H9 (cell line): ENCODE results near the gene FAM193B. TPM values are rescaled to one million over a fixed set of nuclear protein-coding genes. Genes with fewer than 3 reads are reported as not detected.

ENCODE experiments used
- DNase-seq: peaks from one replicate; pipeline ENCODE4 v3.0.0-alpha.2; 2017
- H2AFZ ChIP-seq: one replicate; pipeline ENCODE4 v1.6.1; 2013; ENCODE audit warnings: mild to moderate bottlenecking, low read length, control low read depth, moderate library complexity
- H2AK5ac ChIP-seq: 2 replicates; pipeline ENCODE4 v1.6.1; 2013; ENCODE audit warnings: low read length, control low read depth, mixed read lengths; ENCODE audit not compliant: insufficient read length
- H2BK120ac ChIP-seq: one replicate; pipeline ENCODE4 v1.6.1; 2013; ENCODE audit warnings: low read depth, mild to moderate bottlenecking, low read length, control low read depth, inconsistent platforms; ENCODE audit not compliant: poor library complexity, severe bottlenecking
- H2BK12ac ChIP-seq: 2 replicates; pipeline ENCODE4 v1.6.1; 2013; ENCODE audit warnings: low read length, control low read depth, mixed read lengths, low read depth; ENCODE audit not compliant: insufficient read length
- H2BK15ac ChIP-seq: 2 replicates; pipeline ENCODE4 v1.6.1; 2013; ENCODE audit warnings: low read depth, low read length, control low read depth
- H2BK20ac ChIP-seq: one replicate; pipeline ENCODE4 v1.6.1; 2013; ENCODE audit warnings: low read depth, mild to moderate bottlenecking, low read length, control low read depth, inconsistent platforms; ENCODE audit not compliant: poor library complexity, severe bottlenecking
- H2BK5ac ChIP-seq: 2 replicates; pipeline ENCODE4 v1.6.1; 2013; ENCODE audit warnings: low read length, control low read depth, mixed read lengths; ENCODE audit not compliant: insufficient read length
- H3K14ac ChIP-seq: 2 replicates; pipeline ENCODE4 v1.6.1; 2013; ENCODE audit warnings: low read length, control low read depth; ENCODE audit not compliant: insufficient read depth
- H3K18ac ChIP-seq: 2 replicates; pipeline ENCODE4 v1.6.1; 2013; ENCODE audit warnings: low read depth, mild to moderate bottlenecking, mixed read lengths, low read length, control low read depth; ENCODE audit not compliant: insufficient read length
- H3K23ac ChIP-seq: 2 replicates; pipeline ENCODE4 v1.6.1; 2013; ENCODE audit warnings: low read length, control low read depth, mixed read lengths, low read depth; ENCODE audit not compliant: insufficient read length
- H3K23me2 ChIP-seq: 2 replicates; pipeline ENCODE4 v1.6.1; 2013; ENCODE audit warnings: low read depth, mild to moderate bottlenecking, mixed read lengths, low read length, control low read depth; ENCODE audit not compliant: insufficient read length, poor library complexity, severe bottlenecking
- H3K27ac ChIP-seq: 2 replicates; pipeline ENCODE4 v1.5.1; 2013; ENCODE audit warnings: low read length, control low read depth, mixed read lengths, low read depth; ENCODE audit not compliant: insufficient read length
- H3K27me3 ChIP-seq: 2 replicates; pipeline ENCODE4 v1.6.1; 2013; ENCODE audit warnings: low read length, control low read depth, inconsistent platforms; ENCODE audit not compliant: insufficient read depth
- H3K4ac ChIP-seq: 2 replicates; pipeline ENCODE4 v1.6.1; 2013; ENCODE audit warnings: low read depth, mild to moderate bottlenecking, control low read depth, inconsistent platforms, low read length, moderate library complexity
- H3K4me1 ChIP-seq: 2 replicates; pipeline ENCODE4 v1.6.1; 2013; ENCODE audit warnings: low read length, control low read depth, inconsistent platforms; ENCODE audit not compliant: insufficient read depth
- H3K4me2 ChIP-seq: 2 replicates; pipeline ENCODE4 v1.6.1; 2013; ENCODE audit warnings: low read length, control low read depth, mixed read lengths; ENCODE audit not compliant: insufficient read length, insufficient read depth
- H3K56ac ChIP-seq: 2 replicates; pipeline ENCODE4 v1.6.1; 2013; ENCODE audit warnings: low read depth, mild to moderate bottlenecking, mixed read lengths, low read length, control low read depth; ENCODE audit not compliant: insufficient read length
- H3K79me1 ChIP-seq: 2 replicates; pipeline ENCODE4 v1.6.1; 2013; ENCODE audit warnings: low read depth, mild to moderate bottlenecking, moderate library complexity, low read length, control low read depth, inconsistent platforms; ENCODE audit not compliant: insufficient read depth, poor library complexity, severe bottlenecking
- H3K79me2 ChIP-seq: 2 replicates; pipeline ENCODE4 v1.6.1; 2013; ENCODE audit warnings: low read length, control low read depth, inconsistent platforms; ENCODE audit not compliant: insufficient read depth
- H3K9ac ChIP-seq: 2 replicates; pipeline ENCODE4 v1.6.1; 2013; ENCODE audit warnings: low read length, control low read depth, mixed read lengths; ENCODE audit not compliant: insufficient read length; ENCODE audit errors: extremely low read depth
- H3K9me3 ChIP-seq: one replicate; pipeline ENCODE4 v1.6.1; 2013; ENCODE audit warnings: low read depth, low read length, inconsistent platforms; ENCODE audit not compliant: control insufficient read depth
- H3T11ph ChIP-seq: one replicate; pipeline ENCODE4 v1.6.1; 2013; ENCODE audit warnings: mild to moderate bottlenecking, low read length, control low read depth, inconsistent platforms
- H4K20me1 ChIP-seq: one replicate; pipeline ENCODE4 v1.6.1; 2013; ENCODE audit not compliant: control insufficient read depth, insufficient read length, insufficient read depth
- H4K5ac ChIP-seq: 2 replicates; pipeline ENCODE4 v1.6.1; 2013; ENCODE audit warnings: low read depth, mild to moderate bottlenecking, mixed read lengths, low read length, control low read depth; ENCODE audit not compliant: insufficient read length
- H4K8ac ChIP-seq: replicated peaks from 2 replicates; pipeline ENCODE4 v1.6.1; 2013; ENCODE audit warnings: low read length, control low read depth, mixed read lengths, low read depth; ENCODE audit not compliant: insufficient read length
- H4K91ac ChIP-seq: 2 replicates; pipeline ENCODE4 v1.6.1; 2013; ENCODE audit warnings: low read depth, mild to moderate bottlenecking, moderate library complexity, mixed read lengths, low read length, control low read depth; ENCODE audit not compliant: insufficient read length
- H3K27ac Mint-ChIP-seq, 3 experiments: 2 replicates in 2 of 3; 3 replicates in 1 of 3; pipeline ENCODE4 v1.8.0; 2020 to 2021; ENCODE audit warnings: mixed read lengths in 3 of 3, mild to moderate bottlenecking in 1 of 3, moderate library complexity in 1 of 3
- H3K27me3 Mint-ChIP-seq: 2 replicates; pipeline ENCODE4 v1.8.0; 2021; ENCODE audit warnings: low read depth, mild to moderate bottlenecking, moderate library complexity, mixed read lengths
- H3K36me3 Mint-ChIP-seq, 3 experiments: 2 replicates in 2 of 3; 3 replicates in 1 of 3; pipeline ENCODE4 v1.8.0; 2020 to 2021; ENCODE audit warnings: low read depth in 3 of 3, mixed read lengths in 3 of 3; ENCODE audit not compliant: insufficient read depth in 1 of 3
- H3K4me1 Mint-ChIP-seq, 2 experiments: 2 replicates each; pipeline ENCODE4 v1.8.0; 2020; ENCODE audit warnings: mixed read lengths in 2 of 2
- H3K4me3 Mint-ChIP-seq, 2 experiments: 2 replicates in 1 of 2; 3 replicates in 1 of 2; pipeline ENCODE4 v1.8.0; 2020 to 2021; ENCODE audit warnings: mild to moderate bottlenecking in 2 of 2, mixed read lengths in 2 of 2, moderate library complexity in 1 of 2
- H3K9me3 Mint-ChIP-seq, 2 experiments: 2 replicates in 1 of 2; 3 replicates in 1 of 2; pipeline ENCODE4 v1.8.0; 2020; ENCODE audit warnings: mild to moderate bottlenecking in 2 of 2, mixed read lengths in 2 of 2, moderate library complexity in 1 of 2
- WGBS: extraction: QIAGEN DNeasy Blood & Tissue Kit; methylation state at CpG from one replicate; pipeline ENCODE4 v1.1.7; 2013; ENCODE audit warnings: missing lambda C conversion rate, low lambda C conversion rate, mixed read lengths; ENCODE audit not compliant: insufficient read length; ENCODE audit errors: extremely low coverage; 5-methylcytosine and 5-hydroxymethylcytosine counted together
- total RNA-seq: library from RNA; stranded (reverse); gene quantifications from 2 replicates; pipeline ENCODE4 v1.2.1, GENCODE V29; 2021
- TF ChIP-seq, protein P1 (sequence below): fragments of 200-600 bp; sonication (generic); conservative IDR thresholded peaks from 3 replicates; pipeline ENCODE4 v1.8.0; 2021; ENCODE audit warnings: antibody characterized with exemption, mild to moderate bottlenecking

The FAM193B gene
- total RNA-seq, 1 experiment from 2014 or later: 71.5 TPM

DNA sequence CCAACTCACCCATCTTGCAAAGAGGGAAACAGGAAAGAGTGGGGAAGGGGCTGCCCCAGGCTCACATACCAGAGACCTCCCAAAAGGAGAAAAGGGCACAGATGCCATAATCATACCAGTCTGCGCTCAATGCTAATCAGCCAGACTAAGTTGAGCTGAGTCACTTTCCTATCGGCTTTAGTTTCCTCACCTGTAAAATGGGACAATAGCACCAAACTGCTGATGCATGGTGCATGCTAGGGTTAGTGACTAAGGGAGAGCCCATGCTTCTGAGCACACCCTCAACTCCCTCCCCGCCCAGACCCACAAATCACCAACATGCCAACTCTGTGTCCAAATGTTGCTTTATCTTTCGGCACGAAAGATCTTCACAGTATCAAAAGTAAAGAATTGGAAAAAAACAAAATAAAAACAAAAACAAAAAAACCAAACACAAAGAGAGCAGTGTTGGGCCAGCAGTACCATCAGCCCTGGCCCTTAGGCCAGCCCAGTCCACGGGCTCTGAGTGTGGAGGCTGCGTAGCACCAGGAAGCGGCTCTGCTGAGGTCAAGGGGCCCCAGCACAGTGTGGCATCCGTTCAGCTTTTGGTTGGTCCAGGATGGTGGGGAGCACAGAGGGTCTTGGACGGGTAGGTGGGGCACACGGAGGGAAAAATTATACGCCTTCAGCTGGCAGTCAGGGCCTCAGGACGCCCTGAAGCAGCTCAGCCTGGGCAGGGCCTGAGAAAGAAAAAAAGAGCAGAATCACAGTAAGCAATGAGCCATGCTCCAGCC, 34.7 kb downstream of the FAM193B start:
- Mint-ChIP-seq H3K4me3 (peak overlapping the region; percentile 17 to 31; a peak in 3 of 5 replicates), H3K27me3 (peaks cover 3% of the 10 kb centered on the region; the same call in 1 of the 2 replicates), H3K36me3 (peaks cover 34 to 61% (median 56%) of the 10 kb centered on the region in 3 experiments), H3K4me1 (peaks cover 11 to 18% of the 10 kb centered on the region in 2 experiments), H3K27ac (peak overlapping the region in 1 of 3 experiments; percentile 32; a peak in 2 of 7 replicates), H3K9me3 (peaks cover 0 to 3% of the 10 kb centered on the region in 2 experiments; a peak in 1 of 5 replicates)
- Histone ChIP-seq H3K4ac (no peak overlapping the region), H3K9ac (no peak overlapping the region), H3K14ac (no peak overlapping the region), H3K79me2 (peaks cover 5% of the 10 kb centered on the region; the same call in 1 of the 2 replicates), H3K23me2 (peaks cover 4% of the 10 kb centered on the region), H2BK5ac (no peak overlapping the region), H4K5ac (no peak overlapping the region), H2BK20ac (no peak overlapping the region), H2BK12ac (no peak overlapping the region), H3K18ac (no peak overlapping the region), H3K79me1 (peaks cover 6% of the 10 kb centered on the region), H2BK120ac (no peak overlapping the region), H4K91ac (no peak overlapping the region), H4K8ac (no peak overlapping the region), H3K27ac (no peak overlapping the region), H3T11ph (no peak overlapping the region), H2BK15ac (no peak overlapping the region), H2AFZ (no peak overlapping the region), H3K27me3 (no peaks in the 10 kb centered on the region), H3K23ac (no peak overlapping the region), H3K4me1 (no peaks in the 10 kb centered on the region), H3K56ac (no peak overlapping the region), H2AK5ac (no peak overlapping the region), H4K20me1 (no peaks in the 10 kb centered on the region), H3K9me3 (no peaks in the 10 kb centered on the region), H3K4me2 (no peak overlapping the region)
- TF ChIP-seq, protein P1, sequence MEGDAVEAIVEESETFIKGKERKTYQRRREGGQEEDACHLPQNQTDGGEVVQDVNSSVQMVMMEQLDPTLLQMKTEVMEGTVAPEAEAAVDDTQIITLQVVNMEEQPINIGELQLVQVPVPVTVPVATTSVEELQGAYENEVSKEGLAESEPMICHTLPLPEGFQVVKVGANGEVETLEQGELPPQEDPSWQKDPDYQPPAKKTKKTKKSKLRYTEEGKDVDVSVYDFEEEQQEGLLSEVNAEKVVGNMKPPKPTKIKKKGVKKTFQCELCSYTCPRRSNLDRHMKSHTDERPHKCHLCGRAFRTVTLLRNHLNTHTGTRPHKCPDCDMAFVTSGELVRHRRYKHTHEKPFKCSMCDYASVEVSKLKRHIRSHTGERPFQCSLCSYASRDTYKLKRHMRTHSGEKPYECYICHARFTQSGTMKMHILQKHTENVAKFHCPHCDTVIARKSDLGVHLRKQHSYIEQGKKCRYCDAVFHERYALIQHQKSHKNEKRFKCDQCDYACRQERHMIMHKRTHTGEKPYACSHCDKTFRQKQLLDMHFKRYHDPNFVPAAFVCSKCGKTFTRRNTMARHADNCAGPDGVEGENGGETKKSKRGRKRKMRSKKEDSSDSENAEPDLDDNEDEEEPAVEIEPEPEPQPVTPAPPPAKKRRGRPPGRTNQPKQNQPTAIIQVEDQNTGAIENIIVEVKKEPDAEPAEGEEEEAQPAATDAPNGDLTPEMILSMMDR: no peak
- no peak for DNase-seq
- WGBS: no CpG with 5 or more reads among the region's 13 CpGs
